PFSK-1 (cell line): ENCODE results near the gene ANGPTL8.

ENCODE experiments used
- FOXP2 ChIP-seq: optimal IDR thresholded peaks from 2 replicates; pipeline ENCODE3; 2011; ENCODE audit warnings: borderline replicate concordance, control low read depth, inconsistent platforms; ENCODE audit not compliant: insufficient read depth; ENCODE audit errors: extremely low read length, extremely low read depth
- POLR2AphosphoS5 ChIP-seq: IDR thresholded peaks from 2 replicates; pipeline ENCODE4 v1.6.1; 2012; ENCODE audit warnings: low read depth, mild to moderate bottlenecking, control low read depth, low read length, moderate library complexity
- REST ChIP-seq, 2 experiments: IDR thresholded peaks; 2 replicates each; pipeline versions ENCODE4 v1.6.1 to v1.8.0; 2011 to 2012; ENCODE audit warnings: low read depth in 2 of 2, low read length in 2 of 2, control low read depth in 1 of 2, inconsistent platforms in 1 of 2, mild to moderate bottlenecking in 1 of 2, moderate library complexity in 1 of 2; ENCODE audit not compliant: insufficient read depth in 1 of 2
- SIN3A ChIP-seq: IDR thresholded peaks from 2 replicates; pipeline ENCODE4 v1.6.1; 2012; ENCODE audit warnings: mild to moderate bottlenecking, low read length, moderate library complexity, borderline replicate concordance; ENCODE audit not compliant: insufficient read depth
- TAF1 ChIP-seq: IDR thresholded peaks from 2 replicates; pipeline ENCODE4 v1.6.1; 2012; ENCODE audit warnings: low read length, control low read depth, borderline replicate concordance; ENCODE audit not compliant: insufficient read depth

GRCh38 chr19:11194173-11194572 lies 45.2 kb upstream of the ANGPTL8 start:
- TF ChIP-seq REST (IDR thresholded peaks at IDR 0.05; ENCODE audit: insufficient read depth in 1 of 2, low read depth in 2 of 2, low read length in 2 of 2) = no peak
- no peak for TF ChIP-seq POLR2AphosphoS5
- no peak for TF ChIP-seq TAF1
- no peak for TF ChIP-seq SIN3A
- no peak for TF ChIP-seq FOXP2
